PC-3 (cell line): ENCODE results near the gene SP140L.

ENCODE experiments used
- CTCF ChIP-seq: fragments of 300-600 bp; sonication (generic); conservative IDR thresholded peaks from 2 replicates; pipeline ENCODE4 v1.5.1; 2017; ENCODE audit warnings: antibody characterized with exemption, low read depth, mild to moderate bottlenecking, low read length
- EZH2phosphoT487 ChIP-seq: fragments of 300-600 bp; sonication (generic); IDR thresholded peaks from 2 replicates; pipeline ENCODE4 v1.6.1; 2018; ENCODE audit warnings: mild to moderate bottlenecking, antibody characterized with exemption, low read length, borderline replicate concordance

GRCh38 chr2:230400041-230400440 is 73.0 kb downstream of the SP140L start:
- TF ChIP-seq CTCF (no peak), EZH2phosphoT487 (no peak)
